GM18498 (cell line): ENCODE results near the gene PROM1.

Experiments
- ATAC-seq: cut with Tn5 transposase; IDR thresholded peaks from one replicate; pipeline ENCODE4 v1.9.1; 2021; ENCODE audit warnings: mild to moderate bottlenecking, moderate library complexity; ENCODE audit not compliant: unreplicated experiment

The PROM1 gene

DNA sequence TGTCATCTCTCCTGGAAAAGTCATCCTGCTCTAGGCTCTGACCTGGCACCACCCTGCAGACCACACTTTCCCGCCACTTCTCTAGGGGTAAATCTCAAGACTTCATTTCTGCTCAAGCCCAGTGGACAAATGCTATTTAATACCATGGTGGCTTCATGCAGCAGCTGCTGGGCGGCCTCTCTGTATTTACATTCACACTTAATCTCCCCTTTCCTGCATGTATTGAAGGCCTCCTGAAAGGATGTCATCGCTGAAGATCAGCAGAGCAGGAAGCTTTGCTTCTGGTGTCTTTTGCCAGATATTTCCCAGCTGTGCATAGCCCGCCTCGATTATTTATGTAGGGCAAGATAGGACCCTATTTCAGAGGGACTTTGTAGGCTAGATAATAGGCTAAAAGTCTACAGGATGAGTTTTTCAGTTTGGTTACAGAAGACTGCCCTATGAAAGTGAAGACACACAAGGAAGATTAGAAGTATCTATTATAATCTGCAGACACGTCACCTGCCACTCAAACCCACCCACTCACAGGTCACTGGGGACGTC is 17.2 kb downstream of the PROM1 start:
- no peak for ATAC-seq

- ATAC-seq = no peak
Observed at GRCh38 chr4:16065066-16065465, 18.8 kb downstream of the PROM1 start.

GRCh38 chr4:16062601-16063000 is 21.2 kb downstream of the PROM1 start:
- ATAC-seq = no peak

- ATAC-seq = no peak
Observed at GRCh38 chr4:16056681-16057385, 27.0 kb downstream of the PROM1 start.

DNA sequence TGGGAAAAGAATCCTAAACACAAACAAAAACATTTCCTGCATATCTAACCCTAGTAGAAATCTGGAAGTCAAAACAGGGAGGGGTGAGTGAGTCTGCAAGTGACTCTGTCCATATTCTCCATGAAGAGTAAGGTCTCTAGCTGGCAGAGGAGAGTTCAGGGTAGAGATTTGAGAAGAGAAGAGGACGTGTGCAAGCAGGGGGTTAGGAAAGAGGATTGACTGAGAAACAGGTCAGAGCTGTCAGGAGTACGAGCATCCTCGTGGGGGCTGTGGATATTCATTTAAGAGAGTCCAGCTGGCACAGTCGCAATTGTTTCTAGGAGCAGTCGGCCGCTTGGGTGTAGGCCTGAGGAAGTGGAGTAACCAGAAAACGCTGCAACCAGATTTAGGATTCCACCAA is 27.9 kb downstream of the PROM1 start:
- no peak for ATAC-seq

GRCh38 chr4:16055471-16055870 is 28.4 kb downstream of the PROM1 start:
- ATAC-seq = no peak

- ATAC-seq = no peak
Observed at GRCh38 chr4:16052939-16053338, 30.9 kb downstream of the PROM1 start.

- ATAC-seq = no peak
Observed at GRCh38 chr4:16051980-16052379, 31.8 kb downstream of the PROM1 start.

DNA sequence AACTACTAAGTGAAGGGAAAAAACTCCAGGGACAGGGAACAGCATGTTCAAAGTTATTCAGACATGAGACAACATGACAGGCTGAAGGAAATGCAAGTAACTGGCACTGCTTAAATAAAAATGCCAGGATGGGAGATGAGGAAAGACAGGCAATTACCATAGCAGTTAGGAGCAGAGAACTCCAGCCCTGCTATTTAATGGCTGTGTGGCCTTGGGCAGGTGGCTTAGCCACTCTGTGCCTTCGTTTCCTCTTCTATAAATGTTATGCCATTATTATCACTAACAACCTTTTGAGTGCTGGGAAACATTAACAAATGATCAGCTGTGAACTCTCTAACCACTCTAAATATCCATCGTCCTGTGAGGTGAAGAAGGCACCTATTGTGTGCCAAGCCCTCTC is 32.7 kb downstream of the PROM1 start:
- no peak for ATAC-seq

GRCh38 chr4:16050669-16051068 is 33.2 kb downstream of the PROM1 start:
- no peak for ATAC-seq

DNA sequence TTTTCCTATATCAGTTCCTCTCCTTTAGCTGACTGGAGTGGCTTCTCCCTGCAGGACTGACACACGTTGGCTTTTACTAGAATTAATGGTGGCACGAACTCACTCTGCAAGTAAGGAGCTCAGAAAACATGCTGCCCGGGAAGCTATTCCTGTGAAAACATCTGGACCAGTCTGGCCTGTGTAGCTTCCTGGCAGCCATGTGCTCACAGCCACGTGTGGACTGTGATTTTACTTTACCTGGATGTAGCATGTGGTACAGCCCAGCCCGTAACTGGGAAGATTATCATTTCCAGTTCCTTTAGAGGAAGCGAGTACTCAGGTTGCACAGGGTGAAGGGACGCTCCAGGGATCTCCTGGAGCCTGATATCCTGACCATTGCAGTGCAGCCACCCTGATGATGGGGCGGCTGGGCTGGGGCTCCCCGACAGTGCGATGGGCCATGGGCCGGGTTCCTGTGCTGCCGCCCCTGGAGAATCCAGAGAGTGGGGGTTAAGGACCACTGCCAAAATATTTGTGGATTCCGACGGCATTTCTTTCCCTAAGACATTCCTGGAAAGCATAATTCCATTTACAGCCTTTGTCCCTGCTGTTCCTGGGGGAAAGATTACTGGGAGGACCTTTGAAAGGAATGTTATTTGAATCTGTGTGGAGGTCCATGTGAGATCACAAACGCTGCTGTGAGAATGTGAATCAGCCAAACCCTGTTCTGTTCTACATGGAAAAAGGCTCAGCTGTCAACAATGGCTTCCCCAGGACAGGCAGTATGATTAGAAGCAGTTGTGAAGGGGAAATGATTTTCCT is 35.0 kb downstream of the PROM1 start:
- no peak for ATAC-seq

- ATAC-seq = no peak
Observed at GRCh38 chr4:16045687-16046086, 38.1 kb downstream of the PROM1 start.

- ATAC-seq = no peak
Observed at GRCh38 chr4:16043642-16044498, 40.0 kb downstream of the PROM1 start.

GRCh38 chr4:16039139-16039538 is 44.7 kb downstream of the PROM1 start:
- ATAC-seq = no peak

DNA sequence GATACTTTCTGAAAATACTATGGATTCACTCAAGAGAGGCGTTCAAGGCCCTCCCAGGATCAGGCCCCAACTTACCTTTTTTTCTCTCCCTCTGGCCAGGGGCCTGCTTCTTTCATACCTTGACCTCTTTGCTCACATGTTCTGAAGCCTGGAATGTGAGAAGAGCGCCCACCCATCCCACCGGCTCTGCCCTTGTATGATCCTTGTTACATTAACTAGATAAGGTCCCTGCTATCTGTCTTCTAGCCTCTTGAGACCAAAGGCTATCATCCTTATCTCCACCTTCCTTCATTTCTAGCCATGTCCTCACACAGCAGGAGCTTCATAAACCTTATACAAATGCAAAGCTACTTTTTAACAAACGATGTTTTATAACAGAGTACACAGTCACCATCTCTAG is 45.9 kb downstream of the PROM1 start:
- ATAC-seq = no peak

DNA sequence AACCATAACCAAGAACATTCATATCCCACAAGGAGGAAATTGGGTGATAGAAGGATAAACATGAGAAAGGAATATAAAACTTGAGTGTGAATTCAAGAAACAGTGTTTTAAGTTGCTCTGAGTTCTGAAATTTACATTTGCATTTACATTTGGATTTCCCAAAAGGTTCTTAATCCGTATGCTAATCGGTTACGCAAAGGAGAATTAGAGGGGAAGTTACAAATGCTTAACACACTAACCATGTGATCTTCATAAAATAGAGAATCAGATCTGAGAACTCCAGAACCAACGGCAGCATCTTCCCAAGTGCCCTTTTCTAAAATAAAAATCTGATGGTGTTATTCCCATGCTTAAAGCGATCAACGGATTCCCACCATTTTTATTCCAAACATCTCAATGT is 48.0 kb downstream of the PROM1 start:
- ATAC-seq = no peak

DNA sequence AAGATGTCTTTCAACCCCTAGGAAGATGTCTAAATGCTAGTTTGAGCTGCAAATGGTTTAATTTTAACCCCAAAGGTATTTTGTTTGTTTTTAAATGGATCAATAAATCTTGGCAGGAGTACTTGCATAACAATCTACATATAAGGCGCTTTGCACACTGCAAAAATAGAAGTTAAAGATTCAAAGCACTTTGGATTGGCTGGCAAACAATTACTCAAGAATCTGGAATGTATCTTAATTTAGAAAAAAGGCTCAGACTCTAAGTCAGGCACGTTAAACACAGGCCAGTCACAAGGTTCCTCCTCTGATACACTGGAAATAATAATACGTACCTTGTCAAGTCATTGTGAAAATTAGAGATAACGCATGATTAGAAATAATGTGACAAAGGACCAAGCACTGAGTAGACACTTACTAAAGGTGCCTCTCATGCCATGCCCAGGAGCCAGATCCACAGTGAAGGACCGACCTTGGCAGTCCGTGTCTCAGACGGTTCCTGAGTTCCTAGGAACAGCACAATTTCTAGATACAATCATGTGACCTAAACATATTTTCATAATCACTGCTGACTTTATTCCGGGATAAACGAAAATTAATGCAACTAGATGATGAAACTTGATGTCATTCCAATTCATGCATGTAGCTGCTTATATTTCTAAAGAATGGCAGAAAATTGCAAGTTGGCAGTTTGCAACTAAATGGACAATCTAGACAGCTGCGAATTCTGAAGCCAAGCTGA is 49.6 kb downstream of the PROM1 start:
- ATAC-seq = no peak

DNA sequence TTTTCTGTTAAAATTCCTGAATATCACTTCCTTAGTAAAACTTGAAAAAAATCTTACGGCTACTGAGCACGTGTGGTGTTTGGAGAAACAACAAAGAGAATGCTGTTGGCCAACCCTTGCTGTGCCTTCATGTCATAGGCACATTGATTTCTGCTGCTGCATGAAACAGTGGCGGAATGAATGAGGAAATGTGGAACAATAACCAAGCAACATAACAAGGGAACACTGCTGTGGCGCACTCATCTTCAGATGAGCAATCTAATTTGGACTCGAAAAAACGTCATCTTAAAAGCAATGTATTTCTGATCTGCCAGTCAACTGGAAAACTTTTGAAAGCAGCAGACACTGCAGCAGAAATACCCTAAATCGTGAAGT is 51.4 kb downstream of the PROM1 start:
- no peak for ATAC-seq

- no peak for ATAC-seq
Observed at GRCh38 chr4:16031546-16032395, 52.1 kb downstream of the PROM1 start.

DNA sequence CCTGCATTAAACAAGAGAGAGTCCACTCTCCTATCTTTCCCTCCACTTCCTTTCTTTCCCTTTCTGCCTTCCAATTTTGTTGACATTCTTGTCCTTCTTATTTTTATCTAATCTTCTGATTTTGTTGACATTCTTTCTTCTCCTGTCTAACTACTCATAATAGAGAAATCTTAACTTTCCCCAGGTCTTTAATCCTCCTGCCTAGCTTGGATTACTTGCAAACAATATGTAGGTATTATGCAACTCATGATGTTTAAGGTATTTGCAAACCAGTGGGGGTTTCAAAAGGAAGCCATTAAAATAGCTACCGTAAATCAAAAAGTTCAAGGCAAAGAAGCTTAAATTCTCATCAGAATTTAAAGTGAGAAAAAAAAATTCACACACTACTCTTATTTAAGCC is 53.9 kb downstream of the PROM1 start:
- no peak for ATAC-seq
